HG02885 (cell line): Measurements from ENCODE around the gene GNL3L.
"Not testable (repeated sequence)": the region's sequence is repeated elsewhere in the genome, so short reads cannot be mapped to it uniquely, and the experiment has no call there.

Source experiments
- ATAC-seq: cut with Tn5 transposase; IDR thresholded peaks from one replicate; pipeline ENCODE4 v1.9.1; 2021; ENCODE audit warnings: mild to moderate bottlenecking; ENCODE audit not compliant: unreplicated experiment, poor library complexity

Gene GNL3L

GRCh38 chrX:54555006-54555405, 25.0 kb downstream of the GNL3L start:
- not testable (repeated sequence) for ATAC-seq

GRCh38 chrX:54560411-54560810, 30.4 kb downstream of the GNL3L start:
- no peak for ATAC-seq

GRCh38 chrX:54561622-54562021, 31.6 kb downstream of the GNL3L start:
- ATAC-seq: no peak

GRCh38 chrX:54564936-54565335, 34.9 kb downstream of the GNL3L start:
- no peak for ATAC-seq

- ATAC-seq: no peak
Measured at GRCh38 chrX:54570332-54570731, 40.3 kb downstream of the GNL3L start.

GRCh38 chrX:54572641-54573040, 42.6 kb downstream of the GNL3L start:
- ATAC-seq: not testable (repeated sequence)

- ATAC-seq: peak; percentile 45
Measured at GRCh38 chrX:54597728-54598127, 67.7 kb downstream of the GNL3L start.

GRCh38 chrX:54602563-54602962, 72.5 kb downstream of the GNL3L start:
- no peak for ATAC-seq
